GM19351 (cell line): ENCODE results near the gene WDR53.
"Not testable (repeated sequence)": the region's sequence is repeated elsewhere in the genome, so short reads cannot be mapped to it uniquely, and the experiment has no call there.

ENCODE experiments used
- ATAC-seq: cut with Tn5 transposase; IDR thresholded peaks from one replicate; pipeline ENCODE4 v1.9.1; 2021; ENCODE audit warnings: mild to moderate bottlenecking, moderate library complexity; ENCODE audit not compliant: unreplicated experiment

WDR53 gene

DNA sequence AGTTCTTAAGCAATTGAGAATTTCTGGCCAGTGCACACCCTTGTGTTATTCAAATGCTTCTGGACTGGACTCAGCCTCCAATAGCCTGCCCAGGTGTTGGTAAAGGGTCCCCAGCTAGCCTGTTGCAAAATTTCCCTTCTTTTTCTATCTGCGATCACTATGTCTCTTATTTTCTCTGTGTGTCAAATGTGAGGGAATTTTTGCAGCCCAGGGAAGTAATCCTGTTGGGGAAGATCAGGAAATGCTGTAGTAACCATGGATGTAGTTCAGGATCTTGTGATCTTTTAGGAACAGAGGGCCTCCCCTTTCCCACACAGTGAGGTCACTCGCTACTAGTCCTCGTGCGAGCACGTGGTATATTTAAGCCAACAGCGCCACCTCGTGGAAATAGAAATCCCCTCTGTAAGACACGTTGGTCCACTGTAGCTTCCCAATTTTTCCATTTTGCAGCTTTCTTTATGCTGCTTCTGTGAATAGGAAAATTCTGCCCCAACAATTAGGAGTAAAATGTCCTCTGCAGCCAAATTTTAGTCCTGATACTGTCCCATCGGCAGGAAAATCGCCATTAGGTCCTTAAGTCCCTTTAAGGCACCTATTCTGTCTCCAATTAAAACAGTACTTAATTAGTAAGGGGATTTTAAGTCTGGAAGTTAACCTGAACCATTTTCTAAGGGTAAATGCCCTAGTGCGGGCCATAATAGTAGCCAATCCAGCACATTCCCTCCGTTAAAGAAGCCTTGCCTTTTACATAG is 49.2 kb downstream of the WDR53 start:
- no peak for ATAC-seq

DNA sequence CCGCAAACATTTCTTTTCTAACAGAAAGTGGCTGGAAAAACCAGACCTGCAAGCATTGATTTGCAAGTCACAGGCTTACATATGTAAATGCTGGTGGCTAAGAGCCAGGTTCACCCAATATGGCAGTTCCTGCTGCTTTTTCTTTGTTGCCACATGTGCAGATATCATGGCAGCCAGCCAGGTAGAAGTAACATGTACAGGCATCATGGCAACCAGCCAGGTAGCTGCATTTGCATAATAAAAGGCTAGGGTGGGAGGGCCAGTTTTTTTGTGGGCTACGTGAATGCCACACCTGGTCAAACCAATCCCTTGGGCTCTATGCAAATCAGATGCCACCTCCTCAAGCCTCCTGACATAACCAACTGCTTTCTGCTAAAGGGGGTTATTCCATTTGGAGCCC is 50.4 kb downstream of the WDR53 start:
- no peak for ATAC-seq

- ATAC-seq: no peak
Observed at GRCh38 chr3:196517162-196517800, 51.1 kb downstream of the WDR53 start.

- ATAC-seq: no peak
Observed at GRCh38 chr3:196514913-196515621, 53.3 kb downstream of the WDR53 start, which contains the start of gene SMCO1. TSS of gene SMCO1 (minus strand) at chr3:196515346. CDS start at chr3:196515209, 137 bp downstream.

- ATAC-seq: no peak
Observed at GRCh38 chr3:196514350-196514716, 54.0 kb downstream of the WDR53 start.

DNA sequence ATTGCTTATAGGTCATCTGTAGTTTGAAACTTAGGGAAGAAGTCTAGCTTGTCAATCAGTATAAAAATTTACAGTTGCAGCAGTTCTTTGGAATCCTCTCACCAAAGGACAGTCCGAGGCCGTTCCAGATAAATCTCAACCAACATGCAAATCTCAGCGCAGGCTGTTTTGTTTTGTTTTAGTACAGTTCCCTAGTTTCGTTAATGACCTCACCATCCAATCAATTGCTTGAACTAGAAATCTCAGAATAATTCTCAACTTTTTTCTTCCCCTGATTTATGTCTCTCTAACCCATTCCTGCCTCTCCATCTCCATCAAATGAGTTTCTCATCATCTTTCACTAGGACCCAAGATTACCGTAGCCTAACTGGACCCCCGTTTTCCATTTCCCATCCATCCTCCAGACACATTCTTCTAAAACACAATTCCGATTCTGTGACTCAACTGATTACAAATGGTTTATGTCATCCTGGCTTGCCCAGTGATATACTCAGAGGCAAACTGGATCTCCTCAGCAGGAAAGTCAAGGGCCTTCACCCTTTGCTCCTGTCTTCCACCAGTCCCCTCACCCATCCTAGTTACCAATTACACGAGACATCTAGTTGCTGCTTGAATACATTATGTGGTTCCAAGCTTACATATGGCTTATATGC is 54.5 kb downstream of the WDR53 start:
- no peak for ATAC-seq

GRCh38 chr3:196511646-196512425 is 56.5 kb downstream of the WDR53 start:
- not testable (repeated sequence) for ATAC-seq

DNA sequence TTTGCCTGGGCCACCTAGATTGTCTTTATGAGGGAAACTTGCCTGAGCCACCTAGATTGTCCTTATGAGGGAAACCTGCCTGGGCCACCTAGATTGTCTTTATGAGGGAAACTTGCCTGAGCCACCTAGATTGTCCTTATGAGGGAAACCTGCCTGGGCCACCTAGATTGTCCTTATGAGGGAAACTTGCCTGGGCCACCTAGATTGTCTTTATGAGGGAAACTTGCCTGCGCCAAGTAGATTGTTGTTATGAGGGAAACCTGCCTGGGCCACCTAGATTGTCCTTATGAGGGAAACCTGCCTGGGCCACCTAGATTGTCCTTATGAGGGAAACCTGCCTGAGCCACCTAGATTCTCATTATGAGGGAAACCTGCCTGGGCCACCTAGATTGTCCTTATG is 57.2 kb downstream of the WDR53 start:
- ATAC-seq: not testable (repeated sequence)

- ATAC-seq: no peak
Observed at GRCh38 chr3:196506687-196507086, 61.7 kb downstream of the WDR53 start.

GRCh38 chr3:196504556-196504955 is 63.8 kb downstream of the WDR53 start:
- ATAC-seq: no peak
